ENCODE results near the gene TNNC2.

DNA sequence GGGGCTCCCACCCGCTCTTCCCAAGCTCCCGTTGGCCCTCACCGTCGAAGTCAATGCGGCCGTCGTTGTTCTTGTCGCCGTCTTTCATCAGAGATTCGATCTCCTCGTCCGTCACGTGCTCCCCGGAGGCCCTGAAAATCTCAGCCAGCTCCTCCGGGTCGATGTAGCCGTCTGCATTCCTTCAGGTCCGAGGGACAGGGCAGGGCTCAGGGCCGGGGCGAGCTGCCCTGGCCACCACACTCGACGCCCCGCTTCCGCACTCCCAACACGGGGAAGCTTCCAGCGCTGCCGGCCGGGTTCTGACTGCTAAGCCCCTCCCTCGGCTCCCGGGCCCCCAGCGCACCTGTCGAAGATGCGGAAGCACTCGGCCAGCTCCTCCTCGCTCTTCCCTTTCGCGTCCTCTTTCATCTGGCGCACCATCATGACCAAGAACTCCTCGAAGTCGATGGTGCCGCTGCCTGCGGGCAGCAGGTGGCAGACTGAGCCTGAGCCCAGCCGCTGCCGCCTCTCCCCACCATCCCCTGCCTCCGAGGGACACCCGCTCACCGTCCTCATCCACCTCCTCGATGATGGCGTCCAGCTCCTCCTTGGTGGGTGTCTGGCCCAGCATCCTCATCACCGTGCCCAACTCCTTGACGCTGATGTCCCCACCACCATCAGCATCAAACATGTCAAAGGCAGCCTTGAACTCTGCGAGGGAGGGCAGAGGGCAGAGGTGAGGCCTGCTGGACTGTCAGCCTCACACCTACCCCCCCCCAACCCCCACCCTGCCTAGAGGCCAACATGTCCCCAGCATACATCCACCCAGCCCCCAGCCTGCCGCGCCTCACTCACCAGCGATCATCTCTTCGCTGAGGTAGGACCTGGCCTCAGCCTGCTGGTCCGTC is 2.9 kb downstream of the TNNC2 start:
- TF ChIP-seq CTCF (IDR thresholded peaks at IDR 0.05) = no peak
- TF ChIP-seq POLR2A (IDR thresholded peaks at IDR 0.05) = no peak

All from lower leg skin (tissue), 3 donors.